ENCODE measurements around the gene IP6K2. TPM values are rescaled to one million over a fixed set of nuclear protein-coding genes. Genes with fewer than 3 reads are reported as not detected.

The IP6K2 gene
- total RNA-seq, 4 donors from 2014 or later = 16.9 to 31.8 (median 22.0) TPM

GRCh38 chr3:48759071-48759470 lies 42.0 kb upstream of the IP6K2 start:
- Histone ChIP-seq H3K36me3 (peaks cover 0 to 48% of the 10 kb centered on the region in 2 donors), H3K27ac (no peak overlapping the region), H3K9me3 (no peaks in the 10 kb centered on the region), H3K4me3 (no peak overlapping the region), H3K4me1 (no peaks in the 10 kb centered on the region), H3K27me3 (no peaks in the 10 kb centered on the region)
- DNase-seq (no peak), ATAC-seq (no peak)
- TF ChIP-seq POLR2A (IDR thresholded peaks at IDR 0.05) (no peak), CTCF (IDR thresholded peaks at IDR 0.05 in 4 of 5, conservative IDR thresholded peaks at IDR 0.05 in 1 of 5) (no peak)
- in situ Hi-C loops (cut with MboI; ENCODE audit: low sequenced_read_pairs in 4 of 4) (no loop called here), intact Hi-C loops (cut with DNase I; ENCODE audit: low total_unique reads) (no loop called here)

- ATAC-seq (no peak), DNase-seq (no peak)
- Histone ChIP-seq H3K4me3 (no peak overlapping the region), H3K4me1 (no peaks in the 10 kb centered on the region), H3K36me3 (peaks cover 0 to 51% of the 10 kb centered on the region in 2 donors), H3K9me3 (no peaks in the 10 kb centered on the region), H3K27me3 (no peaks in the 10 kb centered on the region), H3K27ac (no peak overlapping the region)
- no peak for TF ChIP-seq POLR2A (IDR thresholded peaks at IDR 0.05)
- TF ChIP-seq CTCF (IDR thresholded peaks at IDR 0.05 in 4 of 5, conservative IDR thresholded peaks at IDR 0.05 in 1 of 5) = no peak
- in situ Hi-C loops (cut with MboI; ENCODE audit: low sequenced_read_pairs in 4 of 4) (no loop called here), intact Hi-C loops (cut with DNase I; ENCODE audit: low total_unique reads) (no loop called here)
These were observed 39.6 kb upstream of the IP6K2 start for GRCh38 chr3:48756640-48757039.

- TF ChIP-seq CTCF (IDR thresholded peaks at IDR 0.05 in 4 of 5, conservative IDR thresholded peaks at IDR 0.05 in 1 of 5) (no peak), POLR2A (IDR thresholded peaks at IDR 0.05) (no peak)
- Histone ChIP-seq H3K27ac (no peak overlapping the region), H3K36me3 (peaks cover 0 to 43% of the 10 kb centered on the region in 2 donors), H3K4me3 (no peak overlapping the region), H3K4me1 (peaks cover 31 to 33% of the 10 kb centered on the region in 2 donors), H3K9me3 (no peaks in the 10 kb centered on the region), H3K27me3 (no peaks in the 10 kb centered on the region)
- ATAC-seq = no peak
- in situ Hi-C loops (cut with MboI; ENCODE audit: low sequenced_read_pairs in 4 of 4) = no loop called here
- intact Hi-C loops (cut with DNase I; ENCODE audit: low total_unique reads) = no loop called here
- DNase-seq = no peak
These were observed 33.8 kb upstream of the IP6K2 start for GRCh38 chr3:48750856-48751255.

- ATAC-seq (no peak), DNase-seq (no peak)
- in situ Hi-C loops (cut with MboI; ENCODE audit: low sequenced_read_pairs in 4 of 4) = no loop called here
- Histone ChIP-seq H3K27ac (peak overlapping the region; percentile 65 to 87 (median 70)), H3K27me3 (no peaks in the 10 kb centered on the region), H3K4me1 (peaks cover 34 to 38% of the 10 kb centered on the region in 2 donors), H3K9me3 (no peaks in the 10 kb centered on the region), H3K36me3 (peaks cover 0 to 40% of the 10 kb centered on the region in 2 donors), H3K4me3 (no peak overlapping the region)
- no peak for TF ChIP-seq POLR2A (IDR thresholded peaks at IDR 0.05)
- no peak for TF ChIP-seq CTCF (IDR thresholded peaks at IDR 0.05 in 4 of 5, conservative IDR thresholded peaks at IDR 0.05 in 1 of 5)
- intact Hi-C loops (cut with DNase I; ENCODE audit: low total_unique reads) = no loop called here
These were observed 31.7 kb upstream of the IP6K2 start for GRCh38 chr3:48748754-48749153.

- peaks cover 0 to 40% of the 10 kb centered on the region in 2 donors for H3K36me3 ChIP-seq
- no peak for TF ChIP-seq CTCF (IDR thresholded peaks at IDR 0.05 in 4 of 5, conservative IDR thresholded peaks at IDR 0.05 in 1 of 5)
- TF ChIP-seq POLR2A (IDR thresholded peaks at IDR 0.05) = no peak
- intact Hi-C loops (cut with DNase I; ENCODE audit: low total_unique reads) (loop anchor here (2.0 kb wide), 1 partner anchor 99 kb away; the partner anchor contains the start of gene PRKAR2A), in situ Hi-C loops (cut with MboI; ENCODE audit: low sequenced_read_pairs in 4 of 4) (no loop called here)
- H3K27ac ChIP-seq = peak overlapping the region; percentile 65 to 87 (median 70)
- no peak overlapping the region for H3K4me3 ChIP-seq
- H3K9me3 ChIP-seq = no peaks in the 10 kb centered on the region
- H3K4me1 ChIP-seq = peaks cover 34 to 43% of the 10 kb centered on the region in 2 donors
- ATAC-seq (peak; percentile 95 to 98), DNase-seq (peak; percentile 85 to 93)
- H3K27me3 ChIP-seq = no peaks in the 10 kb centered on the region
These were observed 30.7 kb upstream of the IP6K2 start for GRCh38 chr3:48747706-48748105.
